ENCODE measurements around the gene LY6G5B. TPM values are rescaled to one million over a fixed set of nuclear protein-coding genes. Genes with fewer than 3 reads are reported as not detected.

Gene LY6G5B
- total and polyA plus RNA-seq, 2 of the 4 experiments (the other 2 are of a cell fraction), result 2.2 to 13.6 TPM

GRCh38 chr6:31621320-31621939 is 48.3 kb upstream of the LY6G5B start (continued):
- no peak for TF ChIP-seq CTCF (conservative IDR thresholded peaks at IDR 0.05; ENCODE audit: low read depth, low read length)

GRCh38 chr6:31621991-31622390 is 47.8 kb upstream of the LY6G5B start:
- H3K4me1 ChIP-seq (ENCODE audit: control insufficient read depth, insufficient read depth, low read length), result no peaks in the 10 kb centered on the region
- no TSS peak for BruUV-seq (replicated peaks)
- peak overlapping the region; percentile 98 for H3K4ac ChIP-seq (ENCODE audit: low read depth, low read length)
- peaks cover 46% of the 10 kb centered on the region for H4K20me1 ChIP-seq (ENCODE audit: insufficient read depth, low read length)
- DNase-seq (no peak), ATAC-seq (ENCODE audit: low read depth) (no peak)
- H3K18ac ChIP-seq (ENCODE audit: low read depth, low read length), result no peak overlapping the region
- peak overlapping the region; percentile 97 for H3K56ac ChIP-seq (ENCODE audit: extremely low read depth, insufficient read depth, low read length)
- no peak overlapping the region for H2BK20ac ChIP-seq (ENCODE audit: low read depth, low read length)
- peak overlapping the region; percentile 100 for H3K14ac ChIP-seq (replicated peaks; ENCODE audit: low read depth, low read length)
- peaks cover 41% of the 10 kb centered on the region for H3K36me3 ChIP-seq (ENCODE audit: control insufficient read depth, insufficient read depth, low read length)
- H4K5ac ChIP-seq (ENCODE audit: low read depth, low read length), result peak overlapping the region; percentile 65; the same call in 1 of the 2 replicates
- H2AK9ac ChIP-seq (replicated peaks; ENCODE audit: low read depth, low read length, poor library complexity), result peak overlapping the region; percentile 82
- H4K8ac ChIP-seq (ENCODE audit: low read depth in 2 of 2, low read length in 2 of 2), result peak overlapping the region in 1 of 2 experiments; percentile 99; a peak in 2 of 4 replicates
- H3K79me1 ChIP-seq (ENCODE audit: low read depth in 1 of 2, low read length in 2 of 2), result peaks cover 15 to 49% of the 10 kb centered on the region in 2 experiments
- H3K9ac ChIP-seq (ENCODE audit: low read depth, low read length), result peak overlapping the region; percentile 100
- H3K27me3 ChIP-seq (ENCODE audit: control insufficient read depth, insufficient read depth, low read length), result no peaks in the 10 kb centered on the region
- ChIA-PET POLR2A (ENCODE audit: unreplicated experiment) (interaction anchor here (0.6 kb wide), 1 partner anchor 242 kb away, joined by 3 read pairs; no protein-coding TSS in a partner anchor), CTCF (interaction anchor here (1.3 kb wide), 1 partner anchor 16 kb away, joined by 4 read pairs; no protein-coding TSS in a partner anchor)
- TF ChIP-seq CTCF (conservative IDR thresholded peaks at IDR 0.05; ENCODE audit: low read depth, low read length), result no peak
- TF ChIP-seq RAD21 (IDR thresholded peaks at IDR 0.05; ENCODE audit: low read length), result no peak
- TF ChIP-seq MAFK (IDR thresholded peaks at IDR 0.05; ENCODE audit: low read depth, low read length), result no peak
- TF ChIP-seq NFE2L2 (IDR thresholded peaks at IDR 0.05; ENCODE audit: low read depth, low read length), result no peak
- TF ChIP-seq POLR2A (IDR thresholded peaks at IDR 0.05; ENCODE audit: low read depth, low read length), result no peak
- 0 out of 2 replicates have a peak overlapping the region, but pooled peaks have one; percentile 98 for H4K91ac ChIP-seq (ENCODE audit: insufficient read depth, low read depth, low read length)
- no peaks in the 10 kb centered on the region for H3K9me3 ChIP-seq (ENCODE audit: control insufficient read depth, insufficient read depth, low read length)
- H2AK5ac ChIP-seq (ENCODE audit: low read depth, low read length), result peak overlapping the region; percentile 97; the same call in 1 of the 2 replicates
- no peak overlapping the region for H2BK120ac ChIP-seq (ENCODE audit: low read depth, low read length)
- dilution Hi-C loops (cut with HindIII; ENCODE audit: low sequenced_read_pairs, unreplicated experiment), result no loop called here
- WGBS, 2 experiments (ENCODE audit: extremely low coverage in 2 of 2, insufficient read length in 1 of 2), result no CpG with 5 or more reads among the region's 4 CpGs
- no peak overlapping the region for H2AFZ ChIP-seq (replicated peaks; ENCODE audit: low read length, poor library complexity)
- peak overlapping the region; percentile 98 for H3K4me2 ChIP-seq (ENCODE audit: low read depth, low read length)
- H3K4me3 ChIP-seq (ENCODE audit: insufficient read depth, low read depth, low read length), result peak overlapping the region; percentile 81
- peak overlapping the region; percentile 99 for H3K27ac ChIP-seq (ENCODE audit: insufficient read depth, low read length)
- in situ Hi-C loops (cut with MboI; ENCODE audit: low sequenced_read_pairs), result no loop called here
- H2BK15ac ChIP-seq (ENCODE audit: low read depth, low read length), result no peak overlapping the region
- H2BK5ac ChIP-seq (ENCODE audit: low read depth, low read length, poor library complexity, severe bottlenecking), result peak overlapping the region; percentile 98
- peak overlapping the region; percentile 99; the same call in 1 of the 2 replicates for H3K23ac ChIP-seq (ENCODE audit: low read depth, low read length)
- H3K9me1 ChIP-seq (ENCODE audit: insufficient read depth, low read length), result peaks cover 6% of the 10 kb centered on the region
- intact Hi-C loops (cut with micrococcal nuclease), result no loop called here

Data from IMR-90 (cell line).